ENCODE measurements around the gene PRDM16.

Gene PRDM16

GRCh38 chr1:3121401-3122210 is 52.6 kb downstream of the PRDM16 start:
- Histone ChIP-seq H3K79me2 (ENCODE audit: insufficient read depth, low read length) (no peaks in the 10 kb centered on the region), H3K4me2 (ENCODE audit: low read length) (no peak overlapping the region), H4K20me1 (ENCODE audit: insufficient read depth, low read length) (no peaks in the 10 kb centered on the region), H3K9me3 (ENCODE audit: low read length) (no peaks in the 10 kb centered on the region), H3K27ac (ENCODE audit: low read depth, low read length, poor library complexity, severe bottlenecking) (no peak overlapping the region), H3K9me2 (ENCODE audit: low read depth, low read length) (no peaks in the 10 kb centered on the region), H2AFZ (ENCODE audit: low read length) (no peak overlapping the region), H3K4me3 (ENCODE audit: low read depth, low read length, poor library complexity, severe bottlenecking) (no peak overlapping the region), H3K9ac (ENCODE audit: low read length) (no peak overlapping the region), H3K27me3 (ENCODE audit: insufficient read depth, low read length) (no peaks in the 10 kb centered on the region; the same call in 1 of the 2 replicates), H3K4me1 (ENCODE audit: insufficient read depth, low read length, severe bottlenecking) (no peaks in the 10 kb centered on the region), H3F3A (ENCODE audit: insufficient read depth, low read length) (no peaks in the 10 kb centered on the region), H3K36me3 (ENCODE audit: insufficient read depth, low read length) (no peaks in the 10 kb centered on the region)
- TF ChIP-seq CTCF (IDR thresholded peaks at IDR 0.05; ENCODE audit: low read length) (no peak), EZH2 (IDR thresholded peaks at IDR 0.05; ENCODE audit: borderline replicate concordance, low read length) (no peak)

GRCh38 chr1:3122311-3122710 is 53.3 kb downstream of the PRDM16 start:
- no peaks in the 10 kb centered on the region for H4K20me1 ChIP-seq (ENCODE audit: insufficient read depth, low read length)
- no peaks in the 10 kb centered on the region for H3K9me3 ChIP-seq (ENCODE audit: low read length)
- no peaks in the 10 kb centered on the region for H3K79me2 ChIP-seq (ENCODE audit: insufficient read depth, low read length)
- H3K9ac ChIP-seq (ENCODE audit: low read length): no peak overlapping the region
- no peak overlapping the region for H3K27ac ChIP-seq (ENCODE audit: low read depth, low read length, poor library complexity, severe bottlenecking)
- no peak overlapping the region for H3K4me3 ChIP-seq (ENCODE audit: low read depth, low read length, poor library complexity, severe bottlenecking)
- no peak overlapping the region for H3K4me2 ChIP-seq (ENCODE audit: low read length)
- H3F3A ChIP-seq (ENCODE audit: insufficient read depth, low read length): no peaks in the 10 kb centered on the region
- no peaks in the 10 kb centered on the region for H3K4me1 ChIP-seq (ENCODE audit: insufficient read depth, low read length, severe bottlenecking)
- H3K36me3 ChIP-seq (ENCODE audit: insufficient read depth, low read length): no peaks in the 10 kb centered on the region
- H3K27me3 ChIP-seq (ENCODE audit: insufficient read depth, low read length): no peaks in the 10 kb centered on the region; the same call in 1 of the 2 replicates
- TF ChIP-seq CTCF (IDR thresholded peaks at IDR 0.05; ENCODE audit: low read length): no peak
- H3K9me2 ChIP-seq (ENCODE audit: low read depth, low read length): no peaks in the 10 kb centered on the region
- H2AFZ ChIP-seq (ENCODE audit: low read length): no peak overlapping the region

GRCh38 chr1:3124246-3124645 is 55.2 kb downstream of the PRDM16 start:
- no peaks in the 10 kb centered on the region for H3K79me2 ChIP-seq (ENCODE audit: insufficient read depth, low read length)
- H3K36me3 ChIP-seq (ENCODE audit: insufficient read depth, low read length): no peaks in the 10 kb centered on the region
- no peak overlapping the region for H3K27ac ChIP-seq (ENCODE audit: low read depth, low read length, poor library complexity, severe bottlenecking)
- H3K4me2 ChIP-seq (ENCODE audit: low read length): no peak overlapping the region
- H3K27me3 ChIP-seq (ENCODE audit: insufficient read depth, low read length): no peaks in the 10 kb centered on the region; the same call in 1 of the 2 replicates
- no peaks in the 10 kb centered on the region for H3F3A ChIP-seq (ENCODE audit: insufficient read depth, low read length)
- no peaks in the 10 kb centered on the region for H3K4me1 ChIP-seq (ENCODE audit: insufficient read depth, low read length, severe bottlenecking)
- H3K9me3 ChIP-seq (ENCODE audit: low read length): no peaks in the 10 kb centered on the region
- no peaks in the 10 kb centered on the region for H3K9me2 ChIP-seq (ENCODE audit: low read depth, low read length)
- H3K9ac ChIP-seq (ENCODE audit: low read length): no peak overlapping the region
- no peak for TF ChIP-seq EZH2 (IDR thresholded peaks at IDR 0.05; ENCODE audit: borderline replicate concordance, low read length)
- no peak for TF ChIP-seq CTCF (IDR thresholded peaks at IDR 0.05; ENCODE audit: low read length)
- no peaks in the 10 kb centered on the region for H4K20me1 ChIP-seq (ENCODE audit: insufficient read depth, low read length)
- no peak overlapping the region for H3K4me3 ChIP-seq (ENCODE audit: low read depth, low read length, poor library complexity, severe bottlenecking)
- H2AFZ ChIP-seq (ENCODE audit: low read length): no peak overlapping the region

Measured in OCI-LY1 (cell line).